SK-MEL-5 (cell line): Measurements from ENCODE around the gene PTPN6. TPM values are rescaled to one million over a fixed set of nuclear protein-coding genes. Genes with fewer than 3 reads are reported as not detected.

Experiments used
- DNase-seq: peaks from one replicate; pipeline ENCODE4 v3.0.0-alpha.2; 2016; ENCODE audit warnings: low read depth, low spot score
- in situ Hi-C: cut with HindIII; loops from 2 replicates; pipeline ENCODE4 v1.10.0; 2016; ENCODE audit warnings: low sequenced_read_pairs, high pct_unique_total_duplicates, low pct_unique_long_range_greater_than_20kb
- total RNA-seq: library from RNA; depleted of rRNA; stranded (reverse); fragments of >200 nt; shearing (Covaris generic); gene quantifications from 2 replicates; pipeline ENCODE4 v1.2.3, GENCODE V29; 2014

PTPN6 gene
- total RNA-seq, 1 experiment from 2014 or later = not detected

DNA sequence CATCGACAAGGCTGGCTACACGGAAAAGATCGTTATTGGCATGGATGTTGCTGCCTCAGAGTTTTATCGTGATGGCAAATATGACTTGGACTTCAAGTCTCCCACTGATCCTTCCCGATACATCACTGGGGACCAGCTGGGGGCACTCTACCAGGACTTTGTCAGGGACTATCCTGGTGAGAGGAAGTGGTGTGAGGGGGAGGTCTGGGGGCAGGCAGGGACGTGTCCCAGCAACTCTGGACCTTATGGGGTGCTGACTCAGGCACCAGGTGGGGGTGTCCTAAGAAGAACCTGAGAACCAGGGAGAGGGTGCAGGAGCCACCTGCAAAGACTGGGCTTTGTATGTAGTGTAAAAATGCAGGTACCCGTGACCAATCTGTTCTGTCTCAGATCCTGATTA lies 31.6 kb upstream of the PTPN6 start:
- no peak for DNase-seq
- in situ Hi-C loops = no loop called here

DNA sequence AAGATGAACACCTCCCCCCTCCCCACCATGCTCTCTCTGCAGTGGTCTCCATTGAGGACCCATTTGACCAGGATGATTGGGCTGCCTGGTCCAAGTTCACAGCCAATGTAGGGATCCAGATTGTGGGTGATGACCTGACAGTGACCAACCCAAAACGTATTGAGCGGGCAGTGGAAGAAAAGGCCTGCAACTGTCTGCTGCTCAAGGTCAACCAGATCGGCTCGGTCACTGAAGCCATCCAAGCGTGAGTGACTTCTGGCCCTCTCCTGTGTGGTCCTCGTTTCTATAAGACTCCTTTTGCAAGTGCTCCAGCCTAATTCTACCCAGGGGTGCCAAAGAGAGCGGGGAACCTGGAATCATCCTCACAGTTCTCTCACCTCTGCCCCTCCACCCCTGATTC lies 29.6 kb upstream of the PTPN6 start:
- no peak for DNase-seq
- in situ Hi-C loops = no loop called here

DNA sequence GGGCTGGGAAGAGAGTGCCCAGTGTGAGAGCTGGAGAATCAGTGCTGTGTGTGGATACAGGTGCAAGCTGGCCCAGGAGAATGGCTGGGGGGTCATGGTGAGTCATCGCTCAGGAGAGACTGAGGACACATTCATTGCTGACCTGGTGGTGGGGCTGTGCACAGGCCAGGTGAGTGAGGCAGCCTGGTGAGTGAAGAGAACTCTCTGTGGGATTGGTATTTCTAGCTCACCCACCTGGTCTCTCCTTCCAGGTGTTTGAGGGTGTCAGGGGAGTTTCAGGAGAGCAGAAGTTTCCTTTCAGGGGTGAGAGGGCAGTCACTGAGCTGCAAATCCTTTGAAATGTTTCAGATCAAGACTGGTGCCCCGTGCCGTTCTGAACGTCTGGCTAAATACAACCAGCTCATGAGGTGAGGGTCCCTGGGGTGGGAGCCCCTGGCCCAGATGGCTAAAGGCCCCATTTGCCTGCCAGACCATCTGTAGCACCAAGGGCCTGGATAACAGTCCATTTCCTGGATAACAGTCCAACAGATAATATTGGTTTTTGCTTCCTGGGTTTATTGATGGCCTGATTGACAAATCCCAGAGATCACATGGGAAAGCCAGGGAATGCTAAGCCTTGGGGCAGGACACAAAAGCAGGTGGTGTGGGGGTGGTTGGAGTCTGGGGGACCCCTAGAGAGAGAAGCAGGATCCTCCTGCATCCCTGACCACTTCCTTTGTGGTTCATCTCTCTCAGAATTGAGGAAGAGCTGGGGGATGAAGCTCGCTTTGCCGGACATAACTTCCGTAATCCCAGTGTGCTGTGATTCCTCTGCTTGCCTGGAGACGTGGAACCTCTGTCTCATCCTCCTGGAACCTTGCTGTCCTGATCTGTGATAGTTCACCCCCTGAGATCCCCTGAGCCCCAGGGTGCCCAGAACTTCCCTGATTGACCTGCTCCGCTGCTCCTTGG lies 28.9 kb upstream of the PTPN6 start:
- no peak for DNase-seq
- in situ Hi-C loops = no loop called here

DNA sequence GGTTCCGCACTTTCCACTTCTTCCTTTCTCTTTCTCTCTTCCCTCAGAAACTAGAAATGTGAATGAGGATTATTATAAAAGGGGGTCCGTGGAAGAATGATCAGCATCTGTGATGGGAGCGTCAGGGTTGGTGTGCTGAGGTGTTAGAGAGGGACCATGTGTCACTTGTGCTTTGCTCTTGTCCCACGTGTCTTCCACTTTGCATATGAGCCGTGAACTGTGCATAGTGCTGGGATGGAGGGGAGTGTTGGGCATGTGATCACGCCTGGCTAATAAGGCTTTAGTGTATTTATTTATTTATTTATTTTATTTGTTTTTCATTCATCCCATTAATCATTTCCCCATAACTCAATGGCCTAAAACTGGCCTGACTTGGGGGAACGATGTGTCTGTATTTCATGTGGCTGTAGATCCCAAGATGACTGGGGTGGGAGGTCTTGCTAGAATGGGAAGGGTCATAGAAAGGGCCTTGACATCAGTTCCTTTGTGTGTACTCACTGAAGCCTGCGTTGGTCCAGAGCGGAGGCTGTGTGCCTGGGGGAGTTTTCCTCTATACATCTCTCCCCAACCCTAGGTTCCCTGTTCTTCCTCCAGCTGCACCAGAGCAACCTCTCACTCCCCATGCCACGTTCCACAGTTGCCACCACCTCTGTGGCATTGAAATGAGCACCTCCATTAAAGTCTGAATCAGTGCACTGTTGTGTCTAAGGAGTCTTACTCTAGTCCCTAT lies 28.0 kb upstream of the PTPN6 start:
- no peak for DNase-seq
- in situ Hi-C loops = no loop called here

DNA sequence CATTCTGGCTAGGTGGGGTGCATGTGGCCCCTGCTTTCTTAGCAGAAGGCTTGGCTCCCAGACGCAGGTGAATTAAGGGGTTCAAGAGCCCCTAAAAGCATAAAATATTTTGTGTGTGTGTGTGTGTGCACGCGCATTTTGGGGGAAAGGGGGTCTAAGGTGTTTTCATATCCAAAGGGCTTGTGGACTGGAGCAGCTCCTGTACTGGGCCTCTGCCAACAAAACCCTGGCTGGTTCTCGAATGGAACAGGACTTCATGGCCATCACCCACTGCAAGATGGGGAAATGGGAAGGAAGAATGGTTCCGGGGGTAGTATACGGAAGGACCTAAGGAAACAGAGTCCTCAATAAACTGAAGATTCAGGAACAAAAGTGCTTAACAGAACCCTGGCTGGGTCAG lies 27.3 kb upstream of the PTPN6 start:
- no peak for DNase-seq
- in situ Hi-C loops = no loop called here

DNA sequence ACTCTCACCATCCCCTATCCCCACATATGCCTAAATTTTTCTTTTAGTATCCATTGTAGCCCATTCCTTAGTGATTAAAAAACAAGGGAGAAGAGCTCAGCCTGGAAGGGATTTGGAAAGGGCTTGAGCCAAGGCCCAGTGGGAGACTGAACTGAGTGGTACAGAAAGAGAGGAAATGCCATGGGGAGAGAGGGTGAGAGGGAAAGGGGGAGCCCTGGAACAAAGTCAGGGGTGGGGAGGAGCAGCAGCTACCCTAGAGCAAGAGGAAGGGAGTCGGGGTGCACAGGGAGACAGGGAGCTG lies 26.0 kb upstream of the PTPN6 start:
- DNase-seq = no peak
- in situ Hi-C loops = no loop called here

DNA sequence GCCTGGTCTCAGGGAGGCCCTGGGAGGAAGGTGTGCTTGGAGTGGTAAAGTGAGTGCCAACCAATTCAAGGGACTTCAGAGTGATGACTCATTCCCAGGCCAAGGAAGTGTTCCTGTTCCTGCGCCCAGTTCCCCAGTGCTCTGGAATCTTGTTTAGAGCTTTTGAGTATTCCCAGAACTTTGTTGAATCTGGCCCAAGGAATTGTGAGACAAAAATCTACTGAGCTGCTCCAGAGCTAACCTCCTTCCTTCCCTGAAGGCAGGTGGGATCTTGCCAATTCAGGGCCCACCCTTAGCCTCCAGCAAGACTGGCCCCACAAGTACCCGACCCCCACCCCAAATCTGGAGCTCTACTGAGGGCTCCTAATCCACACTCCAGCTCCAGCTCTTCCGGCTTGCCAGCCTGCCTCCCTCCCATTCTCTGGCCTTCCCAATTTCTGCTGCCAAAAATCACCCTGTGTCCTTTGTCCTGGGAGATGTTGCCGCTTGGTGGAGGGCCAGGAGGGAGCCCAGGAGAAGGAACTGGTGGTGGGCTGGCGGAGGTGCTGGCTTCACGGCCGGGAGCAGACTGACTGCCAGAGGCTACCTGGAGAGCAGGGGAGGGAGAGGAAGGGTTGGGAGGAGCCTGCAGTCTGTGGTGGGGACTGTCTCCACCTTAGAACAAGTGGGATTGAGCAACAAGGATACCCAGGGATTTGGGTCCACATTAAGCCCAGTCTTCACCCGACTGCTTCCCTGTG lies 25.4 kb upstream of the PTPN6 start:
- in situ Hi-C loops = no loop called here
- peak; percentile 67 for DNase-seq

DNA sequence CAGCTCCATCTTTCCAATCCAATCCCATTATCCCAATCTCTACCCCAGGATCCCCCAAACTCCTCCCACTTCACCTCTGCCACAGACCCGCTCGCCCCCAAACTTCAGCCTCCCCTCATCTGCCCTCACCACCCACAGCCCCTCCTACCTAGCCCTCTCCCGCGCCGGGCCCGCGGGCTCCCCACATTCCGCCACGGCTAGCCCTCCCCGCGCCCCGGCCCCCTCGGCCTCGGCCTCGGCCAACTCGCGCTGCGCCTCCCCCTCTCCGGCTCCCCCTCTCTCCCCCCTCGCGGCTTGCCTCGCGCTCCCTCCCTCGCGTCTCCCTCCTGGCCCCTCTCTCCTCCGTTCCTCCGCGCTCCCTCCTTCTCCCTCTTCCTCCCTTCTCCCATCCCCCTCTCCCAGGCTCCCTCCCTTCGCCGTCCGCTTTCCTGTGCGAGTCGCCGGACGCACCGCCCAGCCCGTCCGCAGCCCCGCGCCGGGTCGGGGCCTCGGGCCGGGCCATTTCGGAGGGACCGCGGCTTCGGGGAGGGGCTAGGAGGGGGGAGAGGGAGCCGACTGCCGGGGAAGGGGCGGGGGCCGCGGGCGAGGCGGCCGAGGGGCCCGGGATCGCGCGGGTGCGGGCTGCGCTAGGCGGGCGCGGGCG lies 23.7 kb upstream of the PTPN6 start, which contains the start of gene ATN1:
ATN1 (plus strand) TSS at position 581 of the 643 bp plus-strand sequence. CDS start 6,043 bp downstream, outside the sequence.
- DNase-seq = peak; percentile 67
- in situ Hi-C loops = no loop called here

DNA sequence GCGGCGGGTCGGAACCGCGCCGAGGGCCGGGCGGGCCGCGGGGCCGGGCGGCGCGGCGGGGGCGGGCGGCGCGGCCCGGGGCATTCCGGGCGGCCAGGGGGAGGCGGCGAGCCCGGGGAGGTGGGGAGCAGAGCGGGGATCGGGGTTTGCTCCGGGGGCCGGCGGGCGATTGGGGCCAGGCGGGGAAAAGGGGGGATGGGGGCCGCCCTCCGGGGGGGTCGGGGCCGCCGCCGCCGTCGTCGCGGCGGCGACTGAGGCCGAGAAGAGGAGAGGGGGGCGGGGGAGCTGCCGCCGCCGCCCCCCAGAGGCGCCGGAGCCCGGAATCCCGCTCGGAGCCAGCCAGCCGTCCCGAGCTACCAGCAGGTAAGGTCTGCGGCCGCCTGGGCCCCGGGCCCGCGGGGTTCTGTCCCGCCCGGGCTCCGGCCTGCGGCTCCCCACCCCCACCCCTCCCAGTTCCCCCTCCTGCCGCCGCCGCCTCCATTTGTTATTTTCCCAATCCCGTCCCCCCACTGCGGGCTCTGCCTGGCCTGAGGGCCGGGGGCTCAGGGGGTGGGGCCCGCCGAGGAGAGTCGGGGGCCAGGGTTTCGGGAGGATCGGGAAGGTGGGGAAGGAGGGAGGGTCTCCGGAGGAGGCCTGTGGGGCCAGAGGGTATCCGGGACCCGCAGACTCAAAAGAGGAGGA lies 23.0 kb upstream of the PTPN6 start:
- no peak for DNase-seq
- in situ Hi-C loops = no loop called here

DNA sequence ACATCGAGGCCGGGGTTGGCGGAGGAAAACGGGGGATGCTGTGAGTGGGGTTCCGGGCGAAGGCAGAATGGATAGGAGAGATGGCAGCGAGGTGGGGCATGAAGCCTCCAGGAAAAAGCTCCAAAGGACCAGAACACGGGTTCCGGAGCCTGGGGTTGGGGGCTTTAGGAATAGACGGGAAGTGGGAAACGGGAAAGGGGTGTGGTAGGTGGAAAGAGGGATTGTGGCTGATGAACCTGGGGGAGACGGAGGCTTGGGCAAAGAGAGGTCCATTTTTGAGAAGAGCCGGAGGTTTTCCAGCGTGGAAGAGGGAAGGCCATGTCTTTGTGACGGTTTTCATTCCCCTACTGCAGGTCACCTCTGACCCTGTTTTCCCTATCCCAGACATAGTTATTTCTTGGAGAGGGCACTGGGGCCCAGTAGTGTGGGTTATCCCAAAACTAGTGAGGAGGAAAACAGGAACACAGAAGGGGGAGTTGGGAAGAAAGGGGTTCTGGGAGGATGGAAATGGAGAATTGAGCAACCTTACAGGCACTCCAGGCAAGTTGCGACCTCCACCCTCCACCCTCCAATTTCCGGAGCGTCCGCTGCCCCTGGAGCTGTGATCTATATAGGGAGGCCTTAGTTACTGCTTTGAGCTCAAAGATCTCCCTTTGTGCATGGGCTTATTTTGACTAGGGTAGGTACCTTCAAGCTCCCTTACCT lies 22.3 kb upstream of the PTPN6 start:
- DNase-seq = no peak
- in situ Hi-C loops = no loop called here

DNA sequence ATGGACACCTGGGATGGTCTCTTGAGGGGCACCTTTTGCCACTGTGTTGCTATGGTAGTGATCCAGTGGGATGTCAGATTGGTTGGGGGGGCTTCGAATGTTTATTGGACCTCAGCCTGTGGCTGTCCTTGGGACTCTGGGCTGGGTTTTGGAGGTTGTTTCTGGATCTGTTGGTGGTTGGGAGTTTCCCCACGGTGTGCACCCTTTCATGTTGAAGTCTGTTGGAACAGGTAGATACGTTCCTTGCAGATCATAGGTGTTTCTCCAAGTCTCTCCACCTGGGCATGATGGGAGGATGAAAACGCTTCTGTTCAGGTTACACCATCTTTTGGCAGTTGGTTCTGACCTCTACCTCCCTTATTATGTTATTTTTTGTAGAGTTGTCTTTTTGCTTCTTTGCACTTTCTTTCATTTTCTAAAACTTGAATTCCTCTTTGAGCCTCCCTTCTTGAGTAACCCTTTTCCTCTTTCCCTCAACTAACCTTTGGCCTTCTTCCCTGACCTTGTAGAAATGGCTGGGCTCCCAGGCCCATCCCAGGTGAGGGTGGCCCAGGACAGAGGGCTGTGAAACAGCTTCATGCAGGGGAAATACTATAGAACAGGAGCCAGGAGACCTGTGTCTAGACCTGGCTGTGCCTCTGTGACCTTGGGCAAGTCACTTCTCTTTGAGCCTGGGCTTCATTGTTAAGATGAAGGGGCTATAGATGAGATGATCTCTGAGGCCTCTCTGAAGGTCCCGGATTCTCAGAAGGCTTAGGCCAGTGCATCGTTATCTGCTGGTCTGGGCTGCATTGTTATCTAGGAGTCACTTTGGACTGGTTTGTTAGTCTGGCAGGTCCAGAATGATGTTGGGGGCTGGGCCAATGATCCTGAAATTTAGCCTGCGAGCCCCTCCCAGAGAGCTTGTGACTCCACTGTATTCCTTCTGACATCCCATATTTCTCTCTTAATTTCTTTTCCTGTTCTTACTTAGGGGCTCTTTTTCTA lies 21.4 kb upstream of the PTPN6 start:
- DNase-seq = no peak
- in situ Hi-C loops = no loop called here

DNA sequence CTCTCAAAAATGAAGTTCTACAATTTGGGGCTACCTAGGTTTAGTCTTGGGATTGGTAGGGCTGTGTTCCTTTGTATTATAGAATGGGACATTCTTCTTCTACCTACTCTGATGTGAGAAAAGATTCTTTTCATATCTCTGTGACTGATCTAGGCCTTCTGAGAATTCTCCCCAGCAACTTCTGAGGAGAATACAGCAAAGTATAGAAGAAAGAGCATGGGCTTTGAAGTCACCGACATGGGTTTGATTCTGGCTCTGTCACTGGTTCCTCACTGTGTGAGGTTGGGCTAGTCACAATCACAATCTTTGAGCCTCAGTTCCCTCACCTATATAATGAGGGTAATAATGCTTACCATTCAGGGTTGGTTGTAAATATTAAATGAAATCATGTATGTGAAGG lies 18.4 kb upstream of the PTPN6 start:
- no peak for DNase-seq
- in situ Hi-C loops = no loop called here

DNA sequence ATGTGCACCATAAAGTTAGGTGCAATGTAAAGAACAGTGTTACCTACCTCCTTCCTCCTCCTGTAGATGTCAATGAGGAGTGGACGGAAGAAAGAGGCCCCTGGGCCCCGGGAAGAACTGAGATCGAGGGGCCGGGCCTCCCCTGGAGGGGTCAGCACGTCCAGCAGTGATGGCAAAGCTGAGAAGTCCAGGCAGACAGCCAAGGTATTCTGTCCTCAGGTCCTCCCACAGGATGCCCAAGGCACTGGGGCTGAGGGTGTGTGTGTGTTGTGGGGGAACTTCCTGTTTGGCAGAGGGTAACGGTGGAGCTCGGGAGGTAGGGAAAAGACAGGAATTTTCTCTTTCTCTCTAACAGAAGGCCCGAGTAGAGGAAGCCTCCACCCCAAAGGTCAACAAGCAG lies 17.0 kb upstream of the PTPN6 start:
- no peak for DNase-seq
- in situ Hi-C loops = no loop called here

DNA sequence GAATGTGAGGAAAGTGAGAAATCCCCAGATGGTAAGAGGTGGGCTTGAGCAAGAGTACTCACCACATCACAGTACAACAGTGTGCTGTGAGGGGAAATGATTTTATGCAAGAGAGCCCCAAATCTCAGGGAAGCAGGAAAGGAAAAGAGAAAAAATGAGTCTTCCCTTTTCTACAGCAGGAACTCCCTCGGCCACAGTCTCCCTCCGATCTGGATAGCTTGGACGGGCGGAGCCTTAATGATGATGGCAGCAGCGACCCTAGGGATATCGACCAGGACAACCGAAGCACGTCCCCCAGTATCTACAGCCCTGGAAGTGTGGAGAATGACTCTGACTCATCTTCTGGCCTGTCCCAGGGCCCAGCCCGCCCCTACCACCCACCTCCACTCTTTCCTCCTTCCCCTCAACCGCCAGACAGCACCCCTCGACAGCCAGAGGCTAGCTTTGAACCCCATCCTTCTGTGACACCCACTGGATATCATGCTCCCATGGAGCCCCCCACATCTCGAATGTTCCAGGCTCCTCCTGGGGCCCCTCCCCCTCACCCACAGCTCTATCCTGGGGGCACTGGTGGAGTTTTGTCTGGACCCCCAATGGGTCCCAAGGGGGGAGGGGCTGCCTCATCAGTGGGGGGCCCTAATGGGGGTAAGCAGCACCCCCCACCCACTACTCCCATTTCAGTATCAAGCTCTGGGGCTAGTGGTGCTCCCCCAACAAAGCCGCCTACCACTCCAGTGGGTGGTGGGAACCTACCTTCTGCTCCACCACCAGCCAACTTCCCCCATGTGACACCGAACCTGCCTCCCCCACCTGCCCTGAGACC lies 15.6 kb upstream of the PTPN6 start:
- DNase-seq = no peak
- in situ Hi-C loops = no loop called here

DNA sequence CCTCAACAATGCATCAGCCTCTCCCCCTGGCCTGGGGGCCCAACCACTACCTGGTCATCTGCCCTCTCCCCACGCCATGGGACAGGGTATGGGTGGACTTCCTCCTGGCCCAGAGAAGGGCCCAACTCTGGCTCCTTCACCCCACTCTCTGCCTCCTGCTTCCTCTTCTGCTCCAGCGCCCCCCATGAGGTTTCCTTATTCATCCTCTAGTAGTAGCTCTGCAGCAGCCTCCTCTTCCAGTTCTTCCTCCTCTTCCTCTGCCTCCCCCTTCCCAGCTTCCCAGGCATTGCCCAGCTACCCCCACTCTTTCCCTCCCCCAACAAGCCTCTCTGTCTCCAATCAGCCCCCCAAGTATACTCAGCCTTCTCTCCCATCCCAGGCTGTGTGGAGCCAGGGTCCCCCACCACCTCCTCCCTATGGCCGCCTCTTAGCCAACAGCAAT lies 14.9 kb upstream of the PTPN6 start:
- no peak for DNase-seq
- in situ Hi-C loops = no loop called here
